CD4-positive, alpha-beta memory T cell (primary cell): ENCODE results near the gene ELMO1. TPM values are rescaled to one million over a fixed set of nuclear protein-coding genes. Genes with fewer than 3 reads are reported as not detected.

Source experiments
- CTCF ChIA-PET: fragments of 350-600 bp; sonication (Branson Sonifier 250); formaldehyde crosslinking; loops from one replicate; lab custom pipeline; 2021; ENCODE audit warnings: inconsistent platforms; ENCODE audit not compliant: partially characterized antibody; lab: Charles Lee
- POLR2A ChIA-PET: fragments of 350-600 bp; sonication (Branson Sonifier 250); formaldehyde crosslinking; loops from one replicate; lab custom pipeline; 2021; ENCODE audit not compliant: partially characterized antibody; lab: Charles Lee
- DNase-seq, 5 donors: peaks; one replicate each; pipeline versions ENCODE4 v3.0.0 to v3.0.0-alpha.2; 2020 to 2022; ENCODE audit warnings: mixed read lengths in 1 of 5
- H3K27ac ChIP-seq: one replicate; pipeline ENCODE4 v1.7.0; 2013; ENCODE audit warnings: low read depth, low read length
- H3K27me3 ChIP-seq: 2 replicates; pipeline ENCODE4 v1.7.0; 2013; ENCODE audit warnings: mild to moderate bottlenecking, low read length, moderate library complexity; ENCODE audit not compliant: insufficient read depth
- H3K36me3 ChIP-seq: 2 replicates; pipeline ENCODE4 v1.7.0; 2013; ENCODE audit warnings: mild to moderate bottlenecking, low read length, moderate library complexity; ENCODE audit not compliant: insufficient read depth
- H3K4me1 ChIP-seq: 2 replicates; pipeline ENCODE4 v1.7.0; 2013; ENCODE audit warnings: mild to moderate bottlenecking, low read length, moderate library complexity; ENCODE audit not compliant: insufficient read depth
- H3K4me3 ChIP-seq, 2 donors: one replicate each; pipeline ENCODE4 v1.7.0; 2013; ENCODE audit warnings: low read length in 2 of 2, mild to moderate bottlenecking in 1 of 2
- H3K9me3 ChIP-seq, 2 donors: one replicate each; pipeline ENCODE4 v1.7.0; 2013; ENCODE audit warnings: low read length in 2 of 2, control low read depth in 1 of 2; ENCODE audit not compliant: control insufficient read depth in 1 of 2
- H3K27ac Mint-ChIP-seq, 7 donors: one replicate each; pipeline ENCODE4 v1.8.0; 2020 to 2021; ENCODE audit warnings: mixed read lengths in 7 of 7, mild to moderate bottlenecking in 6 of 7, inconsistent platforms in 3 of 7, moderate library complexity in 3 of 7
- H3K27me3 Mint-ChIP-seq, 2 donors: one replicate each; pipeline ENCODE4 v1.8.0; 2020 to 2021; ENCODE audit warnings: mixed read lengths in 2 of 2
- H3K36me3 Mint-ChIP-seq, 2 donors: one replicate each; pipeline ENCODE4 v1.8.0; 2020 to 2021; ENCODE audit warnings: mixed read lengths in 2 of 2, inconsistent platforms in 1 of 2, mild to moderate bottlenecking in 1 of 2
- H3K4me1 Mint-ChIP-seq, 4 donors: one replicate each; pipeline ENCODE4 v1.8.0; 2020 to 2021; ENCODE audit warnings: mixed read lengths in 4 of 4, mild to moderate bottlenecking in 1 of 4
- H3K4me3 Mint-ChIP-seq, 8 donors: one replicate each; pipeline ENCODE4 v1.8.0; 2020 to 2021; ENCODE audit warnings: mixed read lengths in 8 of 8, mild to moderate bottlenecking in 7 of 8, moderate library complexity in 6 of 8, inconsistent platforms in 3 of 8
- H3K9me3 Mint-ChIP-seq, 8 donors: one replicate each; pipeline ENCODE4 v1.8.0; 2020 to 2021; ENCODE audit warnings: mixed read lengths in 8 of 8, mild to moderate bottlenecking in 5 of 8, inconsistent platforms in 3 of 8, moderate library complexity in 1 of 8
- intact Hi-C: fragments of 100-400 bp; cut with micrococcal nuclease; formaldehyde crosslinking; loops from one replicate; pipeline ENCODE4 v1.15.1; 2023
- polyA plus RNA-seq, 2 donors: library from polyadenylated mRNA; unstranded; fragments of 300-500 nt; fragmentation: Illumina TruSeq; gene quantifications; one replicate each; pipeline ENCODE4 v1.2.3, GENCODE V29; 2021
- total RNA-seq, 2 experiments: library from RNA; stranded (reverse); gene quantifications; one replicate each; pipeline ENCODE4 v1.2.3, GENCODE V29; 2021

Gene ELMO1
- total and polyA plus RNA-seq, 4 experiments from 2014 or later: 45.1 to 131 (median 111) TPM

DNA sequence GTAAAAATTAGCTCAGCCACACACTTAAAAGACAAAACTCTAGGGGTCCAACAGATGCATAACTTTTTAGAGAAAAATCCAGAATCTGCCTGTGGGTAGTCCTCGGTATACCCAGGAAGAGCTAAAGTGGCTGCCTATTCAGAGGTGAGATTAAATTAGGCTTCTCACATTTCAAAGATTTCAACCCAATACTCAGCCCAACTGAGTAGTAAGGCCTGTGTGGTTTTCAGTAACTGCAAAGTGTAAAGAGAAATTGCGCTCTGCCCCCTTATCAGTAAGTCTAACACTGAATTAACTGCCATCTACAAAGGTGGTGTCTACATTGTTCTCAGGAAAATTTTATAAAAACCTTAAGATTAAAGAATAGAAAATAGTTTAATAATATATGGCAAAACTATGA lies 88.2 kb downstream of the ELMO1 start:
- intact Hi-C loops: no loop called here
- ChIA-PET POLR2A (interaction anchor here (4.8 kb wide), 1 partner anchor 88 kb away, joined by 24 read pairs; the partner anchor contains the start of gene ELMO1), CTCF (interaction anchor here (0.6 to 2.4 kb wide), 7 partner anchors 8 to 150 kb away, joined by 3 to 9 read pairs (median 3); partner anchors contain the start of gene ELMO1)
- H3K4me1 Mint-ChIP-seq: peaks cover 59 to 93% (median 78%) of the 10 kb centered on the region in 4 donors
- peak overlapping the region in 1 of 2 donors; percentile 0 for H3K4me3 ChIP-seq
- H3K27ac ChIP-seq: no peak overlapping the region
- peak overlapping the region; percentile 47 to 89 (median 70) for H3K4me3 Mint-ChIP-seq
- peaks cover 0 to 3% of the 10 kb centered on the region in 2 donors for H3K36me3 Mint-ChIP-seq
- no peak for DNase-seq
- no peaks in the 10 kb centered on the region for H3K9me3 Mint-ChIP-seq
- peak overlapping the region in 5 of 7 donors; percentile 20 to 92 (median 74) for H3K27ac Mint-ChIP-seq
- no peaks in the 10 kb centered on the region for H3K27me3 Mint-ChIP-seq
- no peaks in the 10 kb centered on the region for H3K27me3 ChIP-seq
- H3K4me1 ChIP-seq: peaks cover 73% of the 10 kb centered on the region
- no peaks in the 10 kb centered on the region for H3K9me3 ChIP-seq
- H3K36me3 ChIP-seq: no peaks in the 10 kb centered on the region

DNA sequence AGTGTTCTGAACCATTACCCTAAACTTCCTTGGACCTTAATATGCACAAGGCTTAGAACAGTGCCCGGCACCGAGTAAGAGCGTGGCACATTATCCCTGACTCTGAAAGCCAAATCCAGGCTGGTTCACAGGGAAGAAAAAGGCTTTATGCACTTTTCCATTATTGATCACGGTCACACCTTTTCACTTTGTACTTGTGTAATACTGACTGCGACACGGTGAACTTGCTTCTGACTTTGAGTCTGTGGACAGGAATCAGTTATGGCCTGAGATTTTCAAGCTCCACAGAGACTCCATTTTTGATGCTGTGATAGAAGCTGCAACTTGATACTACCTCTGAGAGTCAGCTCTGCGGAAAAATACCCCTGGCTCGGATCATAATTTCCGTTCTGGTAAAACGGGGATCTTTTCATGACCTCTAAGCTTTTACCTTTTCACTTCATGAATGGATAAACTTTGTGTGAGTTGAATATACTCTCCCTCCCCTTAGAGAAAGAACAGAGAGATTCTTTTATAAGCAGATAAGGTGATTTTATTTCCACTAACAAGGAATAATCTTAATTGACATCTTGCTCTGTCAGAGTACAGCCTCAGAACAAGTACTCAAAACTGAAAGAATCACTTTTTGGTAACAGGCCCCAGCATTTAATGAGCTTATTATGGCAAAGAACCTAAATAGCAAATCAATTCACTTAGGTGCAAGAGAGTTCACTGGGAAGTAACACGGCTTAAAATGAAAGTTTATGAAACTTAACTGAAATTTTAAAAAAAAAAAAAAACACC lies 88.8 kb downstream of the ELMO1 start:
- peak overlapping the region; percentile 20 to 92 (median 74) for H3K27ac Mint-ChIP-seq
- Histone ChIP-seq H3K4me3 (peak overlapping the region in 1 of 2 donors; percentile 0), H3K4me1 (peaks cover 73% of the 10 kb centered on the region), H3K9me3 (no peaks in the 10 kb centered on the region), H3K27ac (peak overlapping the region; percentile 2), H3K27me3 (no peaks in the 10 kb centered on the region), H3K36me3 (no peaks in the 10 kb centered on the region)
- ChIA-PET CTCF (interaction anchor here (0.6 to 2.4 kb wide), 7 partner anchors 8 to 151 kb away, joined by 3 to 9 read pairs (median 3); partner anchors contain the start of gene ELMO1), POLR2A (interaction anchor here (1.9 to 4.8 kb wide), 2 partner anchors 14 to 89 kb away, joined by 6 to 24 read pairs; partner anchors contain the start of gene ELMO1)
- H3K27me3 Mint-ChIP-seq: no peaks in the 10 kb centered on the region
- H3K4me1 Mint-ChIP-seq: peaks cover 59 to 93% (median 78%) of the 10 kb centered on the region in 4 donors
- intact Hi-C loops: no loop called here
- peak overlapping the region; percentile 47 to 89 (median 70) for H3K4me3 Mint-ChIP-seq
- H3K9me3 Mint-ChIP-seq: no peaks in the 10 kb centered on the region
- DNase-seq: peak in 1 of 5 donors; percentile 61
- peaks cover 0 to 3% of the 10 kb centered on the region in 2 donors for H3K36me3 Mint-ChIP-seq

DNA sequence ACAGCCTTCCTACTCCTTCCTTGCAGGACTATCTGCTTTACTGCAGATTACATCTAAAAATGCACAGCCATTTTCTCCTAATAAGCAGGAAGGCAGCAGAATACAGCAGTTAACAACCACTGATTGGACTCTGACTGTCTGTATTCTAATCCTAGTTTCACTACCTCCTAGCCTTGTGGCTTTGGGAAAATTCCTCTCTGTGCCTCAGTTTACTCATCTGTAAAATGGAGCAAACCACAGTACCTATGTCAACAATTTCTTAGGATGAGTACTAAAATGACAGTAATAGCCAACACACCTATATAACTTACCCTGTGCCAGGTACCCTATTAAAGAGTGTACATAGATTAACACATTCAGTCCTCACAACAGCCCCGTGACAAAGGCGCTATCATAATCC lies 89.5 kb downstream of the ELMO1 start:
- Histone ChIP-seq H3K27ac (no peak overlapping the region), H3K9me3 (no peaks in the 10 kb centered on the region), H3K36me3 (no peaks in the 10 kb centered on the region), H3K4me1 (peaks cover 73% of the 10 kb centered on the region), H3K4me3 (no peak overlapping the region), H3K27me3 (no peaks in the 10 kb centered on the region)
- ChIA-PET POLR2A (interaction anchor here (1.9 to 4.8 kb wide), 2 partner anchors 14 to 90 kb away, joined by 6 to 24 read pairs; partner anchors contain the start of gene ELMO1), CTCF (interaction anchor here (1.3 to 2.0 kb wide), 4 partner anchors 89 to 126 kb away, joined by 3 to 5 read pairs (median 4); partner anchors contain the start of gene ELMO1)
- no peak for DNase-seq
- Mint-ChIP-seq H3K4me3 (peak overlapping the region in 4 of 8 donors; percentile 59 to 89 (median 70)), H3K27me3 (no peaks in the 10 kb centered on the region), H3K9me3 (no peaks in the 10 kb centered on the region), H3K36me3 (peaks cover 0 to 3% of the 10 kb centered on the region in 2 donors), H3K4me1 (peaks cover 60 to 93% (median 80%) of the 10 kb centered on the region in 4 donors), H3K27ac (no peak overlapping the region)
- intact Hi-C loops: no loop called here

DNA sequence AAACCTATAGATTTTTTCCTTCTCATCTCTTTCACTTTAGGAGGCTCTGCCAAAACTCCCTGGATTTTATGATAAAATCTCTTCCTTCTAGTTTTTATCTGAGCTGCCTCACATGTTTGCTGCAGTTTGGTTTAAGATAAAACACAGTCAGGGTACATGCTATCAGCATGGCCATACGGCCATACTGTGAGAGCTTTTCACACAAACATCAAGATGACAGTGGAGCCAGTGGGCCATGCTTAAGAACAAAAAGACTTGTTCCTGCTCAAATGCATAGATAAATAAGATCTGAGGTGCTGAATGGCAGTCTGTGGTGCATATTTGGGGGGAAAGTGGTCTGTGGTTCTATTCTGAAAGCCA lies 91.0 kb downstream of the ELMO1 start:
- DNase-seq: no peak
- no peaks in the 10 kb centered on the region for H3K36me3 ChIP-seq
- H3K27me3 ChIP-seq: no peaks in the 10 kb centered on the region
- intact Hi-C loops: no loop called here
- H3K27me3 Mint-ChIP-seq: no peaks in the 10 kb centered on the region
- peak overlapping the region in 6 of 7 donors; percentile 6 to 52 (median 34) for H3K27ac Mint-ChIP-seq
- H3K4me3 Mint-ChIP-seq: no peak overlapping the region
- POLR2A ChIA-PET: interaction anchor here (0.8 kb wide), 1 partner anchor 11 kb away, joined by 3 read pairs; no protein-coding TSS in a partner anchor
- no peaks in the 10 kb centered on the region for H3K9me3 ChIP-seq
- H3K4me3 ChIP-seq: no peak overlapping the region
- peaks cover 56 to 93% (median 78%) of the 10 kb centered on the region in 4 donors for H3K4me1 Mint-ChIP-seq
- peaks cover 67% of the 10 kb centered on the region for H3K4me1 ChIP-seq
- peaks cover 0 to 10% of the 10 kb centered on the region in 2 donors for H3K36me3 Mint-ChIP-seq
- no peaks in the 10 kb centered on the region for H3K9me3 Mint-ChIP-seq
- CTCF ChIA-PET: interaction anchor here (1.5 to 2.0 kb wide), 2 partner anchors 90 to 125 kb away, joined by 3 to 4 read pairs; no protein-coding TSS in a partner anchor
- H3K27ac ChIP-seq: no peak overlapping the region

DNA sequence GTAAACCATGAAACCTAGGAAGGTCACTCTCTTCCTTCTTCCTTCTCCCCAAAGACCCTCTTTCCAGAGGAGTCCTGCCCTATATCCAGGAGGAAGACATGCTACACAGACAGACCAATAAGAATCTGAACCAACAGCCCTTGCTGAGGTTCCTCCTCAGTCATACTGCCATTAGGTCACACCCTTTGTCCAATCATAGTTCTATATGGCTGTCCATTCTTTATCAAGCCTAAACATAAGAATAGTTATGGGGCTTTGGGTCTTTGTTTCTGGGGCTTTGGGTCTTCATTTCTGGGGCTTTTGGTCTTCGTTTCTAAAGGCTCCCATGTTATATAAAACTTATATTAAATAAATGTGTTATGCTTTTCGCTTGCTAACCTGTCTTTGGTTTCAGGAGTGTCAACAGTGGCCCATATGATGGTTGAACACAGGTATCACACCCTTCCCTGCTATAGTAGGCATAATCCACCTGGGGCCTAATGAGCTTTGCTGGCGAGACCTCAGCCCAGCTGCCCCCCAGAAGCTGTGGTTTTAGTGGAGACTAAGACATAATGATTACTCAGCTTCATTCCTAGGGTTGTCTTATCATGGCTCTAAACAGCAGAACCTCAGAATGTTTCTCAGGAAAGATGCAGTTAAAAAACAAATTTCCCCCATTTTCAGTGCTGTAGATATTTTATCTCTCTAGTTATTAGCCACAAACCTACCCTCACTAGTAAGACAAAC lies 91.6 kb downstream of the ELMO1 start:
- Histone ChIP-seq H3K4me1 (peaks cover 67% of the 10 kb centered on the region), H3K9me3 (no peaks in the 10 kb centered on the region), H3K4me3 (no peak overlapping the region), H3K36me3 (no peaks in the 10 kb centered on the region), H3K27me3 (no peaks in the 10 kb centered on the region), H3K27ac (no peak overlapping the region)
- H3K27ac Mint-ChIP-seq: peak overlapping the region in 4 of 7 donors; percentile 18 to 71 (median 38)
- CTCF ChIA-PET: interaction anchor here (2.0 kb wide), 1 partner anchor 91 kb away, joined by 4 read pairs; no protein-coding TSS in a partner anchor
- H3K4me1 Mint-ChIP-seq: peaks cover 57 to 93% (median 79%) of the 10 kb centered on the region in 4 donors
- peaks cover 0 to 10% of the 10 kb centered on the region in 2 donors for H3K36me3 Mint-ChIP-seq
- H3K9me3 Mint-ChIP-seq: no peaks in the 10 kb centered on the region
- POLR2A ChIA-PET: interaction anchor here (0.8 kb wide), 1 partner anchor 11 kb away, joined by 3 read pairs; no protein-coding TSS in a partner anchor
- peak overlapping the region in 2 of 8 donors; percentile 10 to 66 for H3K4me3 Mint-ChIP-seq
- intact Hi-C loops: no loop called here
- H3K27me3 Mint-ChIP-seq: no peaks in the 10 kb centered on the region
- DNase-seq: no peak

DNA sequence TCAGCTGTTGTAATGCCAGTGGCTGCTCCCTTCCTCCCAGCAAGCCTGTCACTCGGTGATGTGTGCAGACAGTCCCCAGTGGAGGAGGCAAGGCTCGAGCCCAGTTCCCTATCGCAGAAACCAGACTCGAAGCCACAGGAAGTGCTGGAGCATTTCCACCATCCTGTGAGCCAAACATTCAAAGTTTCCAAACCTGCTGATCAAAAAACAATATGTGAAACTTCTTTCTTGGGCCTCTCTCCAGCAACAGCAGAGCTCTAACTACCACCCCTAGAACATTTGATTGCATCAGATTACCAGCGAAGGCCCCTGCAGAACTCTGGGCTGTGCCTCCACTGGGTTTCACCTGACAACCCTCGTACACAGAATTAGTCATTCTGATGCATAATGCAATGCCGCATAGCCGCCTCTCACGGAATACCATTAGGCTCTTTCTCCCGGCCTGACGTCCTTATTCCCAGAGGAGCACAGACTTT lies 94.0 kb downstream of the ELMO1 start:
- Histone ChIP-seq H3K27me3 (no peaks in the 10 kb centered on the region), H3K4me1 (peaks cover 80% of the 10 kb centered on the region), H3K27ac (peak overlapping the region; percentile 1), H3K4me3 (peak overlapping the region in 1 of 2 donors; percentile 21), H3K36me3 (no peaks in the 10 kb centered on the region), H3K9me3 (no peaks in the 10 kb centered on the region)
- intact Hi-C loops: loop anchor here (5.0 kb wide), 1 partner anchor 867 kb away; no protein-coding TSS in a partner anchor
- ChIA-PET POLR2A (interaction anchor here (0.6 to 6.3 kb wide), 7 partner anchors 8 to 92 kb away, joined by 3 to 123 read pairs (median 12); partner anchors contain the start of gene ELMO1), CTCF (interaction anchor here (1.7 to 6.5 kb wide), 9 partner anchors 8 to 173 kb away, joined by 4 to 117 read pairs (median 27); partner anchors contain the start of gene ELMO1)
- H3K27me3 Mint-ChIP-seq: no peaks in the 10 kb centered on the region
- DNase-seq: peak in 1 of 5 donors; percentile 74
- peaks cover 0 to 7% of the 10 kb centered on the region in 2 donors for H3K36me3 Mint-ChIP-seq
- peaks cover 62 to 99% (median 85%) of the 10 kb centered on the region in 4 donors for H3K4me1 Mint-ChIP-seq
- H3K27ac Mint-ChIP-seq: peak overlapping the region; percentile 82 to 98 (median 94)
- H3K9me3 Mint-ChIP-seq: no peaks in the 10 kb centered on the region
- H3K4me3 Mint-ChIP-seq: peak overlapping the region; percentile 52 to 97 (median 76)
